Measurements from ENCODE around the gene RTL10. TPM values are rescaled to one million over a fixed set of nuclear protein-coding genes. Genes with fewer than 3 reads are reported as not detected.

RTL10 gene
- total and polyA plus RNA-seq, 2 of the 13 experiments (the other 11 are each of a cell fraction or from before 2014, with no cell fraction given): 14.1 to 15.8 TPM

DNA sequence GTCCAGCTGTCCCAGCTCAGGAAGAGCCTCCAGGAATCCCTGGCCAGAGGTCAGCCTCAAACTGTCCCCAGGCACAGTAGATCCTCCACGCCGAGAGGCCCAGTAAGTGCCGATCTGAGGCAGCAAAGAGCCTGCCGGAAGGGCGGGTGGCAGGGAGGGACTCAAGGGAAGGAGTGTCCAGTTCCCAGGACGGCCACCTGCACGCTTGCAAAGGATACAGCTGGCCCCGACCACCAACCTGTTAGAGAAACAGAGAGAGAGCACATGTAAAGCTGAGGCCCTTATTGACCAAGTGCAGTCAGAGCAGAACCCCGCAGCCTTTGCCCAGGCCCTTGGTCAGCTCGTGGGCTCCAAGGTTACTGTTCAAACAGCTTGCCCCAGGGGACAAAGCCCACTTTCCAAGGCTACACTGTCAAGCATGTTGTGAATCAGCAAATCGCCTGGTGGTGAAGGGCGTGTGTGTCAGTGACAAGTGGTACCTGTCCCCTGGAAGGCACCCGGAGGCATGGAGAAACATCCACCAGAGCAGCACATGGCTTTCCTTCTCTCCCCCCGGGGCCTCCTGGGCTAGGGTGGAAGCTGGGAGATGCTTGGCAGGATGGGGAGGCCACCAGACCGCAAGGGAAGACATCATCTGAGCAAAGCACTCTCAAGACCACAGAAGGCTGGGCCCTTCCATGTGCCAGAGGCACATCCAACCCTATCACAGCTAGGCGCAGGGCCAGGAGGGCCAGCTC lies 44.3 kb upstream of the RTL10 start (continued):
- no peak for TF ChIP-seq ZNF562 (CRISPR knock-in tag; IDR thresholded peaks at IDR 0.05; ENCODE audit: borderline replicate concordance)
- TF ChIP-seq, protein P1, sequence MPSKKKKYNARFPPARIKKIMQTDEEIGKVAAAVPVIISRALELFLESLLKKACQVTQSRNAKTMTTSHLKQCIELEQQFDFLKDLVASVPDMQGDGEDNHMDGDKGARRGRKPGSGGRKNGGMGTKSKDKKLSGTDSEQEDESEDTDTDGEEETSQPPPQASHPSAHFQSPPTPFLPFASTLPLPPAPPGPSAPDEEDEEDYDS (CRISPR knock-in tag; IDR thresholded peaks at IDR 0.05): 0 out of 2 replicates have a peak, but pooled peaks have one; percentile 29
- no peak for TF ChIP-seq HOXA9 (CRISPR knock-in tag; IDR thresholded peaks at IDR 0.05; ENCODE audit: borderline replicate concordance)
- TF ChIP-seq SRY (CRISPR knock-in tag; IDR thresholded peaks at IDR 0.05): no peak
- TF ChIP-seq ZNF605 (CRISPR knock-in tag; IDR thresholded peaks at IDR 0.05): 0 out of 2 replicates have a peak, but pooled peaks have one; percentile 59
- peak in 1 of 2 experiments; percentile 40; a peak in 1 of 4 replicates for TF ChIP-seq NR2F1 (CRISPR knock-in tag; IDR thresholded peaks at IDR 0.05)
- TF ChIP-seq SPEN (CRISPR knock-in tag; IDR thresholded peaks at IDR 0.05; ENCODE audit: low read depth): no peak
- TF ChIP-seq FOXO1 (CRISPR knock-in tag; IDR thresholded peaks at IDR 0.05): no peak; the same call in 1 of the 2 replicates
- TF ChIP-seq ZEB1 (IDR thresholded peaks at IDR 0.05; ENCODE audit: insufficient replicate concordance, low read depth): no peak
- no peak for TF ChIP-seq NONO (IDR thresholded peaks at IDR 0.05)
- peak; percentile 88 for TF ChIP-seq NONO (CRISPR knock-in tag; conservative IDR thresholded peaks at IDR 0.05)
- no peak for TF ChIP-seq SNAPC2 (CRISPR knock-in tag; IDR thresholded peaks at IDR 0.05)
- no peak for TF ChIP-seq ZKSCAN5 (CRISPR knock-in tag; IDR thresholded peaks at IDR 0.05)
- no peak for TF ChIP-seq ATAD3A (CRISPR knock-in tag; IDR thresholded peaks at IDR 0.05)
- TF ChIP-seq HNRNPUL1 (IDR thresholded peaks at IDR 0.05; ENCODE audit: low read depth, low read length): no peak
- no peak for TF ChIP-seq SMARCE1 (IDR thresholded peaks at IDR 0.05; ENCODE audit: borderline replicate concordance)
- TF ChIP-seq ZNF24 (IDR thresholded peaks at IDR 0.05): no peak
- TF ChIP-seq ZSCAN31 (CRISPR knock-in tag; IDR thresholded peaks at IDR 0.05; ENCODE audit: low read depth): no peak
- TF ChIP-seq ZNF572 (CRISPR knock-in tag; IDR thresholded peaks at IDR 0.05): 0 out of 2 replicates have a peak, but pooled peaks have one; percentile 50
- TF ChIP-seq, protein P2, sequence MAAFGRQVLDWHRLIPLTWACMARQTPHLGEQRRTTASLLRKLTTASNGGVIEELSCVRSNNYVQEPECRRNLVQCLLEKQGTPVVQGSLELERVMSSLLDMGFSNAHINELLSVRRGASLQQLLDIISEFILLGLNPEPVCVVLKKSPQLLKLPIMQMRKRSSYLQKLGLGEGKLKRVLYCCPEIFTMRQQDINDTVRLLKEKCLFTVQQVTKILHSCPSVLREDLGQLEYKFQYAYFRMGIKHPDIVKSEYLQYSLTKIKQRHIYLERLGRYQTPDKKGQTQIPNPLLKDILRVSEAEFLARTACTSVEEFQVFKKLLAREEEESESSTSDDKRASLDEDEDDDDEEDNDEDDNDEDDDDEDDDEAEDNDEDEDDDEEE (CRISPR knock-in tag; IDR thresholded peaks at IDR 0.05): no peak
- TF ChIP-seq, protein P3, sequence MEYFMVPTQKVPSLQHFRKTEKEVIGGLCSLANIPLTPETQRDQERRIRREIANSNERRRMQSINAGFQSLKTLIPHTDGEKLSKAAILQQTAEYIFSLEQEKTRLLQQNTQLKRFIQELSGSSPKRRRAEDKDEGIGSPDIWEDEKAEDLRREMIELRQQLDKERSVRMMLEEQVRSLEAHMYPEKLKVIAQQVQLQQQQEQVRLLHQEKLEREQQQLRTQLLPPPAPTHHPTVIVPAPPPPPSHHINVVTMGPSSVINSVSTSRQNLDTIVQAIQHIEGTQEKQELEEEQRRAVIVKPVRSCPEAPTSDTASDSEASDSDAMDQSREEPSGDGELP (IDR thresholded peaks at IDR 0.05; ENCODE audit: borderline replicate concordance, low read depth): peak; percentile 30; the same call in 1 of the 2 replicates
- TF ChIP-seq, protein P4, sequence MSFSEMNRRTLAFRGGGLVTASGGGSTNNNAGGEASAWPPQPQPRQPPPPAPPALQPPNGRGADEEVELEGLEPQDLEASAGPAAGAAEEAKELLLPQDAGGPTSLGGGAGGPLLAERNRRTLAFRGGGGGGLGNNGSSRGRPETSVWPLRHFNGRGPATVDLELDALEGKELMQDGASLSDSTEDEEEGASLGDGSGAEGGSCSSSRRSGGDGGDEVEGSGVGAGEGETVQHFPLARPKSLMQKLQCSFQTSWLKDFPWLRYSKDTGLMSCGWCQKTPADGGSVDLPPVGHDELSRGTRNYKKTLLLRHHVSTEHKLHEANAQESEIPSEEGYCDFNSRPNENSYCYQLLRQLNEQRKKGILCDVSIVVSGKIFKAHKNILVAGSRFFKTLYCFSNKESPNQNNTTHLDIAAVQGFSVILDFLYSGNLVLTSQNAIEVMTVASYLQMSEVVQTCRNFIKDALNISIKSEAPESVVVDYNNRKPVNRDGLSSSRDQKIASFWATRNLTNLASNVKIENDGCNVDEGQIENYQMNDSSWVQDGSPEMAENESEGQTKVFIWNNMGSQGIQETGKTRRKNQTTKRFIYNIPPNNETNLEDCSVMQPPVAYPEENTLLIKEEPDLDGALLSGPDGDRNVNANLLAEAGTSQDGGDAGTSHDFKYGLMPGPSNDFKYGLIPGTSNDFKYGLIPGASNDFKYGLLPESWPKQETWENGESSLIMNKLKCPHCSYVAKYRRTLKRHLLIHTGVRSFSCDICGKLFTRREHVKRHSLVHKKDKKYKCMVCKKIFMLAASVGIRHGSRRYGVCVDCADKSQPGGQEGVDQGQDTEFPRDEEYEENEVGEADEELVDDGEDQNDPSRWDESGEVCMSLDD (CRISPR knock-in tag; IDR thresholded peaks at IDR 0.05; ENCODE audit: borderline replicate concordance): no peak
- no peak for TF ChIP-seq ZNF615 (CRISPR knock-in tag; IDR thresholded peaks at IDR 0.05; ENCODE audit: borderline replicate concordance)
- no peak for TF ChIP-seq ZNF333 (CRISPR knock-in tag; IDR thresholded peaks at IDR 0.05; ENCODE audit: borderline replicate concordance)
- TF ChIP-seq ZNF205 (CRISPR knock-in tag; IDR thresholded peaks at IDR 0.05): no peak

Measured in HepG2 (cell line).